Hepatocyte (in vitro differentiated cells): ENCODE data around the gene SHC4. TPM values are rescaled to one million over a fixed set of nuclear protein-coding genes. Genes with fewer than 3 reads are reported as not detected.

Experiments used
- DNase-seq: peaks from one replicate; pipeline ENCODE4 v3.0.0-alpha.2; 2016; ENCODE audit warnings: low spot score
- H2AFZ ChIP-seq: fragments of 200-600 bp; sonication (generic); 2 replicates; pipeline ENCODE4 v1.6.0; 2016; ENCODE audit warnings: antibody characterized with exemption, mild to moderate bottlenecking
- H3K27ac ChIP-seq: fragments of 200-600 bp; sonication (generic); 2 replicates; pipeline ENCODE4 v1.5.1; 2016; ENCODE audit warnings: mild to moderate bottlenecking
- H3K27me3 ChIP-seq: fragments of 200-600 bp; sonication (generic); 2 replicates; pipeline ENCODE4 v1.6.1; 2016
- H3K36me3 ChIP-seq: fragments of 200-600 bp; sonication (generic); replicated peaks from 2 replicates; pipeline ENCODE4 v1.5.1; 2016; ENCODE audit warnings: low read depth; ENCODE audit not compliant: insufficient read depth
- H3K4me1 ChIP-seq: fragments of 200-600 bp; sonication (generic); 2 replicates; pipeline ENCODE4 v1.5.1; 2016; ENCODE audit warnings: mild to moderate bottlenecking, moderate library complexity; ENCODE audit not compliant: insufficient read depth
- H3K4me2 ChIP-seq: fragments of 200-600 bp; sonication (generic); 2 replicates; pipeline ENCODE4 v1.6.0; 2016
- H3K4me3 ChIP-seq: fragments of 200-600 bp; sonication (generic); 2 replicates; pipeline ENCODE4 v1.5.1; 2016; ENCODE audit warnings: mild to moderate bottlenecking
- H3K79me2 ChIP-seq: fragments of 200-600 bp; sonication (generic); 2 replicates; pipeline ENCODE4 v1.6.0; 2017; ENCODE audit warnings: mild to moderate bottlenecking
- H3K9me2 ChIP-seq: fragments of 200-600 bp; sonication (generic); replicated peaks from 2 replicates; pipeline ENCODE4 v1.6.0; 2017; ENCODE audit warnings: mild to moderate bottlenecking; ENCODE audit not compliant: insufficient read depth
- H3K9me3 ChIP-seq: fragments of 200-600 bp; sonication (generic); 2 replicates; pipeline ENCODE4 v1.5.1; 2016; ENCODE audit warnings: low read depth, mild to moderate bottlenecking
- H4K20me1 ChIP-seq: fragments of 200-600 bp; sonication (generic); 2 replicates; pipeline ENCODE4 v1.6.0; 2016; ENCODE audit warnings: mild to moderate bottlenecking; ENCODE audit not compliant: insufficient read depth, poor library complexity, severe bottlenecking
- CTCF ChIP-seq: fragments of 200-600 bp; sonication (generic); IDR thresholded peaks from 2 replicates; pipeline ENCODE4 v1.5.1; 2016; ENCODE audit warnings: antibody characterized with exemption, mild to moderate bottlenecking; ENCODE audit not compliant: poor library complexity
- EZH2 ChIP-seq: fragments of 200-600 bp; sonication (generic); IDR thresholded peaks from 2 replicates; pipeline ENCODE4 v1.6.1; 2016; ENCODE audit warnings: antibody characterized with exemption, mild to moderate bottlenecking, borderline replicate concordance
- EZH2phosphoT487 ChIP-seq: fragments of 200-600 bp; sonication (generic); IDR thresholded peaks from one replicate; pipeline ENCODE4 v1.6.1; 2018; ENCODE audit warnings: antibody characterized with exemption, mild to moderate bottlenecking, low read depth, moderate library complexity; ENCODE audit not compliant: unreplicated experiment, severe bottlenecking
- WGBS: methylation state at CpG from one replicate; pipeline ENCODE4 v1.1.6; 2016; ENCODE audit warnings: low lambda C conversion rate; ENCODE audit errors: missing lambda C conversion rate; 5-methylcytosine and 5-hydroxymethylcytosine counted together
- polyA plus RNA-seq: library from polyadenylated mRNA; unstranded; fragments of >200 nt; fragmentation: Nextera tagmentation; extraction: Ambion mirVana; gene quantifications from 2 replicates; pipeline ENCODE4 v1.2.1, GENCODE V29; 2016
- total RNA-seq: library from RNA; depleted of rRNA; stranded (reverse); fragments of >200 nt; gene quantifications from 2 replicates; pipeline ENCODE4 v1.2.3, GENCODE V29; 2014

The SHC4 gene
- total and polyA plus RNA-seq, 2 experiments from 2014 or later: 0.75 to 1.00 TPM

GRCh38 chr15:48937886-48938285 lies 25.8 kb downstream of the SHC4 start:
- no peak overlapping the region for H3K4me2 ChIP-seq
- H3K27ac ChIP-seq: no peak overlapping the region
- TF ChIP-seq EZH2 (no peak), CTCF (no peak), EZH2phosphoT487 (no peak)
- no peak for DNase-seq
- no peaks in the 10 kb centered on the region for H3K27me3 ChIP-seq
- no peaks in the 10 kb centered on the region for H3K9me2 ChIP-seq
- no peak overlapping the region for H2AFZ ChIP-seq
- H3K9me3 ChIP-seq: no peaks in the 10 kb centered on the region
- no peaks in the 10 kb centered on the region for H4K20me1 ChIP-seq
- no peaks in the 10 kb centered on the region for H3K79me2 ChIP-seq
- H3K36me3 ChIP-seq: no peaks in the 10 kb centered on the region
- 82% methylated on average over 2 of the region's 2 CpGs for WGBS
- no peaks in the 10 kb centered on the region for H3K4me1 ChIP-seq
- no peak overlapping the region for H3K4me3 ChIP-seq

GRCh38 chr15:48936666-48937065 lies 27.1 kb downstream of the SHC4 start:
- no peak overlapping the region for H3K4me2 ChIP-seq
- no peaks in the 10 kb centered on the region for H3K9me2 ChIP-seq
- TF ChIP-seq CTCF (no peak), EZH2 (no peak), EZH2phosphoT487 (no peak)
- no peaks in the 10 kb centered on the region for H3K27me3 ChIP-seq
- H3K27ac ChIP-seq: no peak overlapping the region
- no peak overlapping the region for H3K4me3 ChIP-seq
- no peaks in the 10 kb centered on the region for H3K9me3 ChIP-seq
- DNase-seq: no peak
- H2AFZ ChIP-seq: no peak overlapping the region
- no peaks in the 10 kb centered on the region for H3K36me3 ChIP-seq
- H3K79me2 ChIP-seq: no peaks in the 10 kb centered on the region
- H3K4me1 ChIP-seq: no peaks in the 10 kb centered on the region
- WGBS: 93% methylated on average over 1 of the region's 1 CpG
- no peaks in the 10 kb centered on the region for H4K20me1 ChIP-seq

GRCh38 chr15:48935236-48935635 lies 28.5 kb downstream of the SHC4 start:
- Histone ChIP-seq H3K4me3 (no peak overlapping the region), H3K4me2 (no peak overlapping the region), H3K27me3 (no peaks in the 10 kb centered on the region), H3K9me3 (no peaks in the 10 kb centered on the region), H3K79me2 (no peaks in the 10 kb centered on the region), H2AFZ (no peak overlapping the region), H3K9me2 (no peaks in the 10 kb centered on the region), H3K27ac (no peak overlapping the region), H3K4me1 (no peaks in the 10 kb centered on the region), H4K20me1 (no peaks in the 10 kb centered on the region), H3K36me3 (no peaks in the 10 kb centered on the region)
- DNase-seq: no peak
- TF ChIP-seq EZH2phosphoT487: no peak
- no peak for TF ChIP-seq EZH2
- no peak for TF ChIP-seq CTCF

GRCh38 chr15:48930735-48931134 lies 33.0 kb downstream of the SHC4 start:
- Histone ChIP-seq H3K79me2 (no peaks in the 10 kb centered on the region), H3K4me3 (no peak overlapping the region), H3K36me3 (no peaks in the 10 kb centered on the region), H3K9me3 (no peaks in the 10 kb centered on the region), H3K27me3 (no peaks in the 10 kb centered on the region), H3K27ac (no peak overlapping the region), H4K20me1 (no peaks in the 10 kb centered on the region), H3K4me2 (no peak overlapping the region), H3K9me2 (no peaks in the 10 kb centered on the region), H2AFZ (no peak overlapping the region), H3K4me1 (no peaks in the 10 kb centered on the region)
- TF ChIP-seq CTCF: no peak
- 90% methylated on average over 4 of the region's 4 CpGs for WGBS
- DNase-seq: no peak
